Astrocyte (in vitro differentiated cells and primary cell): Measurements from ENCODE around the gene TSSK1B.

ENCODE experiments used
- CTCF ChIP-seq: IDR thresholded peaks from 2 replicates; pipeline ENCODE4 v1.5.1; 2011; ENCODE audit warnings: low read depth, mild to moderate bottlenecking, inconsistent platforms, low read length, moderate library complexity; ENCODE audit not compliant: insufficient read depth
- EZH2 ChIP-seq: IDR thresholded peaks from 2 replicates; pipeline ENCODE4 v1.6.1; 2012; ENCODE audit warnings: mild to moderate bottlenecking, low read length, inconsistent platforms; ENCODE audit not compliant: insufficient read depth

- TF ChIP-seq CTCF, result no peak
- no peak for TF ChIP-seq EZH2
Measured at GRCh38 chr5:113394658-113395057, 40.1 kb downstream of the TSSK1B start.
